T-helper 1 cell (primary cell): Measurements from ENCODE around the gene SNAPC5.
A peak's percentile ranks its signal among the peaks of the same experiment; 100 is the strongest.
"Not testable (repeated sequence)": the region's sequence is repeated elsewhere in the genome, so short reads cannot be mapped to it uniquely, and the experiment has no call there.

Experiments
- DNase-seq, 5 donors: peaks; one replicate each; pipeline ENCODE4 v3.0.0-alpha.2; 2012 to 2020
- total RNA-seq, 4 donors: gene quantifications; one replicate each; lab custom pipeline; 2026; lab: John Stamatoyannopoulos, UW

Gene SNAPC5, protein sequence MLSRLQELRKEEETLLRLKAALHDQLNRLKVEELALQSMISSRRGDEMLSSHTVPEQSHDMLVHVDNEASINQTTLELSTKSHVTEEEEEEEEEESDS
- 14.7 to 22.3 (median 17.4) reads per million in 4 donors for total RNA-seq

DNA sequence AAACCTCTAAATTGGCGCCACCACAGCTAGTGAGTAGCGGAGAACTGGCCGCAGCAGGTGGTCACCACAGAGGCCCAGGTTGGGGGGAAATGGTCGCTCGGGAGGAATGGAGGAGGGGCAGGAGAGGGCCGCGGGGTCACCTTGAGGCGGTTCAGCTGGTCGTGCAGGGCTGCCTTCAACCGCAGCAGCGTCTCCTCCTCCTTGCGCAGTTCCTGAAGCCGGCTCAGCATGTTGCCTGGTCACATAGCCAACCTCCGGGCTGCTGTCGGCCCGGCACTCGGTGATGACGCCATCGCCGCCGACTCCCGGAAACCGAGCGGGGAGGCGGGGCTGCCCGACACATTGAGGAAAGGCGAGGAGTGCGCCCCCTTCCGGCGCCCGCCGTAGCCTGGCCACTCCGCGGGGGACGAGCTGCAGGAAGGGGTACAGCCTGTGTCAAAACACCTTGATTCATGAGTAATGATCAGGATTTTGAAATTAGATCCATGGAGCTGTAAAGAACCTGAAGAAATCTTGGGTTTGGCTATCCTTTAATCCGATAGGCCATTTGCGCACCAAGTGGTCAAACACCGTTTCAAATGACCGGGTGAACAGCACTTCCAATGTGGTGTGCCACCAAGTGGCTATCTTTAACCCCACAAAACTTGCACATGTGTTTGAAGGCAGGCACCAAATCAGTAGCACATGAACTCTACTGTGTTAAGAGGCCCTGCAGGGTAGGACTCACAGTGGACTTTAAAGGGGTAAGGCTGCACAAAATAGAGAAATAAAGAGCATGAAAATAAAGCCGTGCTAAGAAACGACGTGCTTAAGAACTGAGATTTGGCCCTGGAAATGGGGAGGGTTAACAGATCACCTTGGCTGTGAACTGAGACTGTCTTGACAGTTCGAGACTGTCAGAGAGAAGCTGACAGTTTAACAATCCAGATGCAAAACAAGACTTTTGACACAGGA, at the start of gene SNAPC5:
SNAPC5 (minus strand) TSS at position 261 of the 954 bp plus-strand sequence; CDS start at position 230, 31 bp downstream.
- peak; percentile 94 to 97 (median 96) for DNase-seq

DNA sequence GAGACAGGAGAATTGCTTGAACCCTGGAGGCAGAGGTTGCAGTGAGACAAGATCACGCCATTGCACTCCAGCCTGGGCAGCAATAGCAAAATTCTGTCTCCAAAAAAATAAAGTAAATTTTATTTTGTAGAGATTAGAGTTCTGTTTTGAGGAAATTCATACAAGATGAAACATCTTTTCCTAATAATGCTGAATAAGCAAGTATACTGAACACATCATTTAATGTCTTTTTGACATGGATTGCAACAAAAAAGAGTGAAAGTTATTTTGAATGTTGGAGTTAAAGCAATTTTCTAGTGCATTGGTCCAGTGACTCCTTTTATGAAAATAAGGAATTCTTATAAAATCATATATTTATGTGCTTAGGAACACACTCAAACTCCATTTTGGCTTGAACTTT, 47.7 kb upstream of the SNAPC5 start:
- no peak for DNase-seq

DNA sequence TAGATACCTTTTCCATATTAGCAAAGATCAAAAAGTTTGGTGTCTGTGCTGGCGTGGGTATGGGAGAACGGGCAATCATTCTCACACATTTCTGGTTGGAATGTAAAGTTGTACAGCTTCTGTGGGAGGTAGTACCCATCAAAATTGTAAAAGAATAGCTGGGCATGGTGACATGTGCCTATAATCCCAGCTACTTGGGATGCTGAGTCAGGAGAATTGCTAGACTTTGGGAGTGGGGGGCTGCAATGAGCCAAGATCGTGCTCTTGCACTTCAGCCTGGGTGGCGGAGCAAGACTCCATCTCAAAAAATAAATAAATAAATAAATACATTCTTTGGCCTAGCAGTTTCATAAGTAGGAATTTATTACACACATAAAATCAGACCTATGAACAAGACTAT, 45.3 kb upstream of the SNAPC5 start:
- DNase-seq: no peak

DNA sequence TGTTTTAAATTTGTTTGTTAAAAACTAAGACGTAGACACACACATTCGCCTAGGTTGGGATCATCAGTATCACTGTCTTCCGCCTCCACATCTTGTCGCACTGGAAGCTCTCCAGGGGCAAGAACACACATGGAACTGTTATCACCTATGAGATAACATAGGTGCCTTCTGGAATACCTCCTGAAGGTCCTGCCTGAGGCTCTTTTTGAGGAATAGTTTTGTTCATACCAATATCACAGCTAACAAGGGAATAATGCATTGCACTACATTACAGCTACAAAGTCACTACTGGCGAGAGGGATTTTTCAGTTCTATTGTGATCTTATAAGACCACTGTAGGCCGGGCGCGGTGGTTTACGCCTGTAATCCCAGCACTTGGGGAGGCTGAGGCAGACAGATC, 37.5 kb upstream of the SNAPC5 start:
- no peak for DNase-seq

DNA sequence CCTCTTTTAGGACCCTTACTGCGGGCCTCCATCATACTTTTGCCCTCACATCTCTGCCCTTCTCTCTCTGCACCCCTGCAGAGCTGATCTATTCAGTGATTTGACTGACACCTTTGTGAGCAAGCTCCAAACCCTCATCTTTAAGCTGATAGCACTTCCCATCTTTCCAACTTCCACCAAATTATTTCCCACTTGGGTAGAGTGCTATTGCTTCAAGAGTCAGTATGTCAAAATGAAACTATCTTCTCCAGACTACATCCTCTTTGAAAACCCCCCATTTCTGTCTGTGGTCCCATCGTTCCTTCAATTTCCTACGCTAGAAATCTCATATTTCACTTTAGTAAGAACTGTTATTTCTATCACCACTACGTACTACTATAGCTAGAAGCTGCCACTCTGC, 27.3 kb upstream of the SNAPC5 start:
- no peak for DNase-seq

DNA sequence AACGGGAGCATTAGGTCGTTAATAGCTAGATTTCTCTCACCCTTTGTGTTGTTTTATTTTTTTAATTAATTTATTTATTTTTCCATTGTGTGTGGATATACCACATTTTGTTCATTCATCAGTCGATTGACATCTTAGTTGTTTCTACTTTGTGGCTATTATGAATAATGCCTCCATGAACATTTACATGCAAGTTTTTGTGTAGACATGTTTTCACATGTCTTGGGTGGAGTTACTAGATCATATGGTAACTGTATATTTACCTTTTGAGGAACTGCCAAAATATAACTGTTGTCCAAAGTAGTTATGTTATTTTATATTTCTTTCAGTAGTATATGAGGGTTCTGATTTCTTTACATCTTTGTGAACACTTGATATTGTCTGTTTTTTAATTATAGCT, 26.4 kb upstream of the SNAPC5 start:
- no peak for DNase-seq

DNA sequence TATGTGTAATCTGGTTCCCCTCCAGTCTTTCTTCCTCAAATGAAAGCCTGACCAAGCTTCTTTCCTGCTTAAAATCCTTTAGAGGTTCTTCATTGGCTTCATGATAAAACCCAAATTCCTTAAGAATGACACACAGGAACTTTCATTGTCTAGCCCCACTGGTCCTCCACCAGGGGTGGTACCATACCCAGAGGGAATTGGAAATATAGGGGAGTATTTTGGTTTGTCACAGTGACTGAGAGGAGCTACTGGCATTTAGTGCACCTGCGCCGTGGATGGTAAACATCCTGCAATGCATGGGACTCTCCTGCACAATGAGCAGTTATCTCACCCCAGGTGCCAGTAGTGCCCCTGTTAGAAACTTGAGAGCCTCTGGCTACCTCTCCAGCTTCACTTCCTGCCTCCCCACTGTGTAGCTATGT, 18.4 kb upstream of the SNAPC5 start:
- no peak for DNase-seq

DNA sequence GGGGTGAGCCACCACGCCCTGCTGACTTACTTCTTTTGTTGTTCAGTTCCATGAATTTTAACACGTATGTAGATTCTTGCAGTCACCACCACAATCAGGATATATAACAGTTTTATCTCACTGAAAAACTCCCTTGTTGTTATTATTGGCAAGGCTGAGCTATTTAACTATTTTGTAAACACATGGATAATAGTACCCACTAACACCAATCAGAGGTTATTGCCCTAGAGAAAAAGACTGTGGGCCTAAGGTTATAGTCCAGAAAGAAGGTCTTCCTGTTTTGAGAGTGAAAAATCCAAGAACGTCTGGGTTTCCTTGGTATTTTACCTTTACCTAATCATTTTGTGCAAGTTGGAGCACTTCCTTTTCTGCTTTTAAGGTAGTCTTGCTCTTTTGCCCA, 17.0 kb upstream of the SNAPC5 start:
- DNase-seq: no peak

DNA sequence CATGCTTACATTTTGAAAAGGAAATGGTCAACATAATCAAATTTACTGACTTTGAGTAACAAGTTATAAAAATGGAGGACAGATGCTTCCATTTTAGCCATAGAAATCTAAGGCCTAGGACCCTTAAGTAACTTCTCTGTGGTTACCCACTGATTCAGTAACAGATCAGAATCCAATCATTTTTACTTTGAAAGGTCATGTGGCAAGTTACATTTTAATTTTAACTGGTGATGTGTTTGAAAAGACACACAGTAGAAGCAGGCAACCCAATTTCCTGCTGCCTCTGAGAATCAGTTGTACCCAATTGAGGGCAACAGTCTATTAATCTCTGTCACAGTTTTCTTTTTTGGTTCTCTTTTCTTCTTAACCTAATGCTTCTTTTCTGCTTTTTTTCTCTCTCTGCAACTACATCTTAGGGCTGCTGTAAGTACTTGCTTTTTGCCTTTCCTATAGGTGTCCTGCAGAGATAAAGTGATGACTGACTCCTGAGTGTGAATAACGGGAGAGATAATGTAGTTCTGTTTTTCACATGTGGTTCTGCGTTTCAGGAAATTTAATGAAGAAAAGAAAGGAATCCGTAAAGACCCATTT, 10.8 kb upstream of the SNAPC5 start:
- DNase-seq: no peak

DNA sequence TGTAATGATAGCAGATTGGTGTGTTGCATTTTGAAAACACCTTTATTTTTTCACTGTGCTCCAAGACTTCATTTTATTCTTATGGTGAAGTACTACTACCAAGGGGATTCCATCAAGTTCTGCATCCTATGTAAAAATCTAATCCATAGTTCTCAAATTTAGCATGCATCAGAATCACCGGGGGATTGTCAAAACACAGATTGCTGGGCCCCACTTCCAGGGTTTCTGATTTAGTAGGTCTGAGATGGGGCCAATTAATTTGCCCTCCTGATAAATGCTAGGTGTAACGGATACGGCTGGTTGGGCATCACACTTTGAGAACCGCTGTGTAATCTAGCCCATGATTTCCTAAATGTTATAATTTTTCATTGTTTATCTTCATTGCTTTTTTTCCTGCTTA, 8.3 kb upstream of the SNAPC5 start:
- DNase-seq: no peak

DNA sequence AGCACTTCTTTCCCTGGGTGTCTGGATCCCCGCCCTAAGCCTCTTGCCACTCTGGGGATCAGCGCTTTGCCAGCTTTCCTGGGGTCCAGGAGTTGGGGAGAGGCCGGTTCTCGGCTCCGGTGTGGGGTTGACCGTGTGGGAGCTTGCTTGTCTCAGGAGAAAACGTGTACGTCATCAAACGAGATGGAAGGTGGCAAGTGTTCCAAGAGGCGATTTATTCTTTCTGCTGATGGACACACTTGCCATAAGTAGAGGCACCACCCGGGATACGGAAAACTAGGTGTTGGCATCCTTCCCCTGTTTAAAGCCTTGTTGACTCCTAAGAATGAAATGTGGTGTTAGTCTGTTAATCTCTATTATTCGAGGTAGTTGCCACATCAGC, 7.9 kb upstream of the SNAPC5 start:
- DNase-seq: no peak

DNA sequence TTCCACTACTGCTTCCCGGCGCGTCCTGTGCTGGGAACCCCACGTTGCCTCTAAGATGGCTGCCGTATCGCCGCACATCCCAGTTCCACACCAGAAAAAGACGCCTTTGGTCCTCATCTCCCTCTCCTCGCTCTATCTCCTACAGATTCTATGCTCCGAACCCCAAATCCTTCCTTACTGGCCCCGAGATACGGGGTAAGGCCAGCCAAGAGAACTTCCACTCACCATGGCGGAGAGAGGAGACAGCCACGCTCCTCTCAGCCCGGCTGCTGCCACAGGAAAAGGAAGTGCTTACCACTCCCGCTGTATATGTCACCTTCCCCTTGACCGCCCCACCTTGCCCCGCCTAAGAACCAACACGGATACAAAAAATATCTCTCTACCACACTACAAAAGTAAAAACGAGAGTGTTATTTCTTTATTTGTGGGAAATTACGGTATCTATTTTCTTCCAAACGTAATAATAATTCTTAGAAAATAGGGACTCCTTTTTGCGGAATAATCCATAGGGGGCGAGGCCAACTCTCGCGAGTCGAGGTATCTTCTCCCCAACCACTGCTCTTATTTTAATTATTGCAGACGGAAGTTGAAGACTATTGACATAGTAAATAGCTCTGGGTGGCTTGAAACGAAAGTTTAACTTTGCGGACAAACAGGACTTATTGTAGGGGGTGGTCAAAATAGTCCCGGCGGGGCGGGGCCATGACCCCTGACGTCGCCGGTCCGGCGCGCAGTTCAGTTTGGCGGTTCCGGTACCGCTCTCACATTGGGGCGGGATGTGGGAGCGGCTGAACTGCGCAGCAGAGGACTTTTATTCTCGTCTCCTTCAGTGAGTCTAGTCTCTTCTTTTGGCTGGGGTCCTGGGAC, 7.2 kb upstream of the SNAPC5 start, which contains the start of the genes RPL4 and ZWILCH:
RPL4 (minus strand) TSS at position 293 of the 867 bp plus-strand sequence; CDS start at position 228, 65 bp downstream.
ZWILCH (plus strand) TSS at position 764 of the 867 bp plus-strand sequence; CDS start at position 777, 13 bp downstream.
- DNase-seq: peak; percentile 70 to 89 (median 77)

DNA sequence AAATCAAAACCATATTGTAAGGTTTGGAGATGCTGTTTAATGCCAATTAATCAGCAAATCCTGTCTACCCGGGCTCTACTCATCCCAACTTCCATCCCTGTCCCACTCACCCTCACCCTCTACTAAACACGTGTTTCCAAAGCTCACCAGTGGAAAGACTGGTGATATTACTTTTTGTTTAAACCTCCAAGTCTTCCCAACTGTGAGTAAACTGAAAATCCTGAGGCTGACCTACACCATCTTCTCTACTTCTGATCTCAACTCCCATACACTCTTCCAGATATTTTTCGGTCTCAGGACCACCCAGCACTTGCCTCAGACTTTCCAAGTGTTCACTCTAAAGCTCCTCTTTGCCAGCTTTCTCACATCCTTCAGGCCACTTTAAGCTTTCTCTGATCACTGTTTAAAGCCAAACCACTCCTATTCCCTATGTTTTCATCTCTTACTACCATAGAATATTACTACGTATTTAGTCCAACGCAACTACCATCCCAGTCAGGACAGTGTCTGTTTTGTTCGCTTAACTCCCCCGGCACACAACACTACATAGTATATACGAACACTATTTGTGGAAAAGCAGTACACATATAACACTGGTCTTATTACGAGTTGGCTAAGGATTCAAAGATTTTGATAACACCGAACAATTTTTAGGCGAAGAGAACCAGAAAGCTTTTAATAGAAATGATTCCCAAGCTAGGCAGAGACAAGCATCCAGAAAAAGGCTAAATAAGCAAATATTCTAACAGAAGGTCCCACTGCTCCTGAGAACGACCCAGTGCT, 6.4 kb upstream of the SNAPC5 start:
- no peak for DNase-seq

DNA sequence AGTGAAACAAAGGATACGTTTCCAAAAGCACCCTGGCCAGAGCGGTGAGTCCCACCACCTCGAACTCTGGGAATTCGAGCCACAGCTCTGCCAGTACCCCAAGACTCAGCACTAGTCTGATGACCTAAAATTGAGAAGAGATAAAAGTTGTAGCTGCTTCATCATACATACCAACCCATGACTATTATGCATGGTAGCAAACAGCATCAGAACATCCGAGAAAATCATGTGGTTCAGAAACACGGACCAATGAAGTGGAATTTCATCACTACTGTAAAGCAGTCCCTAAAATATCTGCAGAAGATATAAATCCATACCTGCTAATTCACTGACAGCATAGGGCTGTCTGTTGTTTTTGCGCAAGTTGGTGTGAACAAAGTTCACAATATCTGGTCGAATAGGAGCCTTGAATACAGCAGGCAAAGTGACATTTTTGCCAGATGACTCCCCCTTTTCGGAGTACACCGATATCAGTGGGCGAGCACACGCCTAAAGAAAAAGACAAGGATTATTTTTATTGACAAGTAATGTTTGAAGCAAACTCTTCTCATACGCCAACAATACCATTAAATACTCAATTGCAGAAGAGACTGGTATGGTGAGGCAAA, 5.6 kb upstream of the SNAPC5 start:
- DNase-seq: not testable (repeated sequence)

DNA sequence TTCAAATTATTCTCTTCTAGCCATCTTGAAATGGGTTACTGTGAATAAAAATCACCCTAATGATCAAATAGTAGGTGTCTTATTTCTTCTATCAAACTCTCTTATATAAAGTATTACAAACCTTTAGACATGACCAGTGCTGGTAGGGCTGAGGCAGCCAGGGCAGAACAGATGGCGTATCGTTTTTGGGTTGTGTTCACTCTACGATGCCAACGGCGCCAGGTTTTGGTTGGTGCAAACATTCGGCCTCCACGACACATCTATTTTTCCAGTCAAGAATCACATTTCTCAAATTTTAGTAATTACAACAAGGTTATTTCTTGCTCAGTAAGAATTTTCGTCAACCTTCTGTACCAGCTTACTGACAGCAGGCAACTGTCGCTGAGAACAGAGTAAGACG, 4.9 kb upstream of the SNAPC5 start:
- no peak for DNase-seq

DNA sequence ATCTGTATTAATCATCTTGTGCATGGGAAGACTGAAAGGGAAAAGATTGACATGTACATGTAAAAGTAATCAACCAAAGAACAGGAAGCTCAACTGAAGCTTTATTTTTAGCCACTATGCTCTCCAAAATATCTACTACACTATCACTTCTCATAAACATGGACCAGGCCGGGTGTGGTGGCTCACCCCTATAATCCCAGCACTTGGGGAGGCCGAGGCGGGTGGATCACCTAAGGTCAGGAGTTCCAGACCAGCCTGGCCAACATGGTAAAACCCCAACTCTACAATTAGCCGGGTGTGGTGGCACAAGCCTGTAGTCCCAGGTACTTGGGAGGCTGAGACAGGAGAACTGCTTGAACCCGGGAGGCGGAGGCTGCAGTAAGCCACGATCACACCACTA, 2.8 kb upstream of the SNAPC5 start:
- DNase-seq: not testable (repeated sequence)

DNA sequence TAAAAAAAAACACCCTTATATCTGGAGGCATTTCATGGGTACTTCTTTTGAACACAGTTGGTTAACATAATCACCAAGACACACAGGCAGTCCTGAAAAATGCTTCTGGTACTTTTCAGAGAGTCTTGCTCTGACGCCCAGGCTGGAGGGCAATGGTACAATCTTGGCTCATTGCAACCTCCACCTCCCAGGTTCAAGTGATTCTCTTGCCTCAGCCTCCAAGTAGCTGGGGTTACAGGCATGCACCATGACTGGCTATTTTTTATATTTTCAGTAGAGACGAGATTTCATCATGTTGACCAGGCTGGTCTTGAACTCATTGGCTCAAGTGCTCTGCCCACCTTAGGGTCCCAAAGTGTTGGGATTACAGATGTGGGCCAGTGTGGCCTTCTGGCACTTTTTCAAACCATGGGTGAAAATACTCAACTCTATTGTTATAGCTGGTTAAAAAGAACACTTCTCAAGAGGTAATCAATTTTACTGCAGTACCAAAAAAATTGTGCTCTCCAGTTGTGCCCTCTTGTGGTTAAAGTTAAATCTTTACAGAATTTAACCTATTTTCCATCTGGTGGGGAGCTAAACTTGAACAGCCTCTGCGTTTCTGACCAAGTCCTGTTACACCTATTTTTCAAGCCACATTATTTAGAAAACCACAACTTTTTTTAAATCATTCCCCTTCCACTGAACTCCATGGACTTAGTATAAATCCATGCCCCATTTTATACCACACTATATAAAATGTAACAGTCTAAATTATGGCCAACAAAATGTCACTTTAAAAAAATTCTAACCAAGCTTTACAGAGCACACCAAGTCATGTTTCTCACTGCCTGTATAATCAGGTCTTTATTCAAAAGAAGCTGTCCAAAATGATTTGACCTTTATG, 1.2 kb upstream of the SNAPC5 start:
- DNase-seq: peak in 1 of 5 donors; percentile 52

DNA sequence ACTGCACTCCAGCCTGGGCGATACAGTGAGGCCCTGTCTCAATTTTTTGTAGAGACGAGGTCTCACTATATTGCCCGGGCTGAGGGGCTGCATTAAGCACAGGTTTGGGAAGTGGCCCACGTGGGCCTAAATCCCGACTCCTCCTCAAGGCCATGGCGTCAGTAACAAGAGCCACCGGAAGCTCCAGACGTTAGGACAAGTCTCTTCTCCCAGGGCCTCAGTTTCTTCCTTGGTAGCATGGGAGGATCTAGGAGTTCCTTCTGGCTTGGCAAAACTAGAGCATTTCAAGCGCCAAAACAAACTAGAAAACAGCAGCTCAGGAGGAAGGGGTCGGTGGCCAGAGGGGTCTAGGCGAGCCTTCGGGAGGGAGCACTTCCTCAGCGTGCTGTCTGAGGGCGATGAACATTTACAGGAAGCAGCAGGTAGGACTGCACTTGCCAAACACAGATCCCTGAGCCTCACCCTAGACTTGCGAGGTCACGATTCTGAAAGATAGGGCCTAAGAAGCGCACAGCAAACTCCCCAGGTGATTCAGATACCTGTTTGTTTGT, 536 bp downstream of the SNAPC5 start:
- DNase-seq: no peak

DNA sequence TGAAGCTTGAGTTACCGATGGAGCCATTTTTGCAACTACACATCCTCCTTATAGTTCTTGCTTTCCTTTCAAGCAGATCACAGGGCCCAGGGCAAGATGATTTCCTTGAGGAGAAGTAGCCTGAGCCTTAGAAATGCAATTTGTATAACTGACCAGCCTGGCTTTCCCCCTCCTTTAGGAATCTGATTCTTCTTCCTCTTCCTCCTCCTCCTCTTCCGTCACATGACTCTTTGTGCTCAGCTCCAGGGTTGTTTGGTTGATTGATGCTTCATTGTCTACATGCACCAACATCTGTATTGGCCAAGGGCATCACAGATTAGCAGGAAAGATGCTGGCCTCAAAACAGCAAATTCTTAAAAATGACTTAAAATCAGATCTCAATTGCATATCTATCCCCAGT, 3.3 kb downstream of the SNAPC5 start:
- DNase-seq: no peak

DNA sequence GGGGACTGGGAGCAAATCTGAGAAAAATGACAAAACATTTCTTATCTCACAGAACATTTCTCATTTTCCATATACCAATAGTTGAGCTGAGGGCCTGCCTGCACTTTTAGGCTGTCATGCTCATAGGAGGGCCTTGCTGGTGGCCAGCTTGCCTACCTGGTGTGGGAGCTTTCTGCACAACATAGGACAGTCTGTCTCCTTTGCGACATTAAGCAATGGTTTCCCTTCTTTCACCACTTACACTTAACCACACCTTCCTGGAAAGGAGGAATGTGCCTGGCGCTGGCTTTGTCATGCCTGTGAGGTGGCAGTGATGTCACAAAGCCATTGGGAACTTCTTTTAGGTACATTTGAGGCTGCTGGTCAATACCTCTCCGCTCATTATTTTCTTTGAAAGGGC, 5.7 kb downstream of the SNAPC5 start:
- DNase-seq: no peak
